SK-N-MC (cell line): ENCODE results near the gene STRN4.

Experiments used
- EZH2 ChIP-seq: fragments of 200-600 bp; sonication (generic); IDR thresholded peaks from one replicate; pipeline ENCODE4 v1.6.1; 2017; ENCODE audit warnings: antibody characterized with exemption
- FOXP2 ChIP-seq: optimal IDR thresholded peaks from 2 replicates; pipeline ENCODE3; 2011; ENCODE audit warnings: mild to moderate bottlenecking, moderate library complexity; ENCODE audit not compliant: insufficient read depth; ENCODE audit errors: extremely low read length, control extremely low read depth
- POLR2AphosphoS5 ChIP-seq: IDR thresholded peaks from 2 replicates; pipeline ENCODE4 v1.6.1; 2012; ENCODE audit warnings: mild to moderate bottlenecking, low read depth, low read length, borderline replicate concordance

DNA sequence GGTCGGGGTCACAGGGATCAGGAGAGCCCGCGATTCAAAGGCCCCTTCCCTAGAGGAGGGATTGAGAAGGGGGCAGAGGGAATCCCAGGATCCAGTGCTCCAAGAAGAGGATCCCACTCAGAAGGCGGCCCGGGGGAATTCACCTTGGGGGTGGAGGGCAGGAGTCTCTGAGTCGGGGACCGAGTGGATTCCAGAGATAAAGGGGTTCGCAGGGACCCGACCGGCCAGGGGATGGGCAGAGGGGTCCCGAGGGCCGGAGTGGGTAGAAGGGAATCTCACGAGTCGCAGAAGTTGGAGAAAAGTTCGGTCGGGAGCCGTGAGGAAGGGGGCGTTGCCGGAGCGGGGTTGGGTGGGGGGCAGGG lies 29.6 kb downstream of the STRN4 start:
- TF ChIP-seq EZH2 (no peak), POLR2AphosphoS5 (no peak), FOXP2 (no peak)
